Loucy (cell line): ENCODE data around the gene TM9SF4.

Experiments
- H2AFZ ChIP-seq: fragments of 200-600 bp; sonication (generic); 2 replicates; pipeline ENCODE4 v1.6.0; 2016; ENCODE audit warnings: antibody characterized with exemption, mild to moderate bottlenecking, low read length, moderate library complexity
- H3F3A ChIP-seq: fragments of 200-600 bp; 2 replicates; pipeline ENCODE4 v1.6.0; 2016; ENCODE audit warnings: antibody characterized with exemption, low read depth, mild to moderate bottlenecking
- H3K27me3 ChIP-seq: fragments of 200-600 bp; sonication (generic); 2 replicates; pipeline ENCODE4 v1.6.1; 2014; ENCODE audit warnings: low read length, mild to moderate bottlenecking; ENCODE audit not compliant: insufficient read depth, poor library complexity, severe bottlenecking
- H3K36me3 ChIP-seq: fragments of 200-600 bp; sonication (generic); 2 replicates; pipeline ENCODE4 v1.6.1; 2016; ENCODE audit warnings: low read length; ENCODE audit not compliant: insufficient read depth
- H3K4me1 ChIP-seq: fragments of 200-600 bp; sonication (generic); 2 replicates; pipeline ENCODE4 v1.5.1; 2014; ENCODE audit warnings: low read length, mild to moderate bottlenecking; ENCODE audit not compliant: insufficient read depth, poor library complexity, severe bottlenecking
- H3K4me2 ChIP-seq: fragments of 200-600 bp; sonication (generic); 2 replicates; pipeline ENCODE4 v1.6.0; 2014; ENCODE audit warnings: antibody characterized with exemption, low read length, low read depth, mild to moderate bottlenecking; ENCODE audit not compliant: poor library complexity, severe bottlenecking
- H3K4me3 ChIP-seq: fragments of 200-600 bp; sonication (generic); 2 replicates; pipeline ENCODE4 v1.5.1; 2014; ENCODE audit warnings: low read length, mild to moderate bottlenecking, mixed read lengths; ENCODE audit not compliant: poor library complexity, severe bottlenecking
- H3K79me2 ChIP-seq: fragments of 200-600 bp; sonication (generic); 2 replicates; pipeline ENCODE4 v1.6.1; 2014; ENCODE audit warnings: low read length; ENCODE audit not compliant: insufficient read depth
- H3K9ac ChIP-seq: fragments of 200-600 bp; sonication (generic); 2 replicates; pipeline ENCODE4 v1.6.0; 2014; ENCODE audit warnings: mild to moderate bottlenecking, low read depth, low read length, moderate library complexity; ENCODE audit not compliant: poor library complexity, severe bottlenecking
- H3K9me2 ChIP-seq: fragments of 200-600 bp; sonication (generic); replicated peaks from 2 replicates; pipeline ENCODE4 v1.6.1; 2016; ENCODE audit warnings: low read depth, low read length, mixed read lengths
- H3K9me3 ChIP-seq: fragments of 200-600 bp; sonication (generic); 2 replicates; pipeline ENCODE4 v1.6.1; 2014; ENCODE audit warnings: mild to moderate bottlenecking, antibody characterized with exemption, low read length, low read depth; ENCODE audit not compliant: insufficient read depth
- H4K20me1 ChIP-seq: fragments of 200-600 bp; sonication (generic); 2 replicates; pipeline ENCODE4 v1.6.0; 2014; ENCODE audit warnings: antibody characterized with exemption, low read length, mild to moderate bottlenecking; ENCODE audit not compliant: insufficient read depth, poor library complexity, severe bottlenecking
- CTCF ChIP-seq: fragments of 200-600 bp; sonication (generic); conservative IDR thresholded peaks from 2 replicates; pipeline ENCODE4 v1.5.1; 2014; ENCODE audit warnings: mild to moderate bottlenecking, antibody characterized with exemption, low read length
- EZH2phosphoT487 ChIP-seq: fragments of 200-600 bp; IDR thresholded peaks from 2 replicates; pipeline ENCODE4 v1.6.1; 2018; ENCODE audit warnings: antibody characterized with exemption, mild to moderate bottlenecking, moderate library complexity, borderline replicate concordance

TM9SF4 gene

GRCh38 chr20:32125506-32125905 lies 16.0 kb downstream of the TM9SF4 start:
- Histone ChIP-seq H3K79me2 (peaks cover 24% of the 10 kb centered on the region), H3K4me3 (no peak overlapping the region), H3K4me1 (no peaks in the 10 kb centered on the region), H3K9ac (no peak overlapping the region), H3K27me3 (no peaks in the 10 kb centered on the region), H3K4me2 (no peak overlapping the region), H3F3A (no peaks in the 10 kb centered on the region), H2AFZ (no peak overlapping the region), H3K9me2 (no peaks in the 10 kb centered on the region), H3K36me3 (no peaks in the 10 kb centered on the region), H4K20me1 (peaks cover 3% of the 10 kb centered on the region), H3K9me3 (no peaks in the 10 kb centered on the region)
- TF ChIP-seq EZH2phosphoT487 = no peak
- no peak for TF ChIP-seq CTCF

DNA sequence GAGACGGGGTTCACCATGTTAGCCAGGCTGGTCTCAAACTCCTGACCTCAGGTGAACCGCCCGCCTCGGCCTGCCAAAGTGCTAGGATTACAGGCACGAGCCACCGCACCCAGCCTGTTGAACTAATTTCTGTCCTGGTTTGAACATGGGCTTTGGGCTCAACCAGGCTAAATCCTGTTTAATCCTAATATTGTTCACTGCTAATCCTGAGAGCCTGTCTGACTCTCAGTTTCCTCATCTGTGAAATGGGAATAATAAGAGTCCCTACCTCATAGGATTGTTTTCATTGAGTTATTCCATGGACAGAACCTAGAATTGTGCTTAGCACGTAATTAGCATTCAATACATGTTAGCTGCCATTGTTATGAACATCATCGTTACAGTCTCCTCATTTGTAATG lies 17.4 kb downstream of the TM9SF4 start:
- Histone ChIP-seq H3K36me3 (no peaks in the 10 kb centered on the region), H4K20me1 (peaks cover 3% of the 10 kb centered on the region)

DNA sequence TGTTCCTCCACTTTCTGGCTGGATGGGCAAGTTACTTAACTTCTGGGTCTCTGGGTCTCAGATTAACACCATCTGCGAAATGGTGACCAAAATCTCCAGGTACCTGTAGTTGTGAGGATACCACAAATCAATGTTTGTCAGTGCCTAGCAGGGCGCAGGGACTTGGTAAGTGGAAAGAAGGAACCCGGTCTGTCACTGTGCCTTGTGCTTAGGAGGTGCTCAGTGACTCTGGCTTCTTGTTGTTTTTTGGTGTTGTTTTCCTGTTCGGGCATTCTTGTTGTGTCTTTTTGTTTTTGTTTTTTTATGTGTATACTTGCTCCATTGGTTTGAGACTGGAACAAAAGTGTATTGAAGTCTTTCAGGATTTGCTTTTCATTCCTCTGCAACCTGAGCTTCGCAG lies 17.8 kb downstream of the TM9SF4 start:
- no peak overlapping the region for H3K4me3 ChIP-seq
- H3K36me3 ChIP-seq = no peaks in the 10 kb centered on the region
- no peak overlapping the region for H2AFZ ChIP-seq
- H3K9me2 ChIP-seq = no peaks in the 10 kb centered on the region
- H3K27me3 ChIP-seq = no peaks in the 10 kb centered on the region
- H4K20me1 ChIP-seq = peaks cover 3% of the 10 kb centered on the region
- H3K9me3 ChIP-seq = no peaks in the 10 kb centered on the region
- H3K79me2 ChIP-seq = peaks cover 31% of the 10 kb centered on the region
- no peak overlapping the region for H3K9ac ChIP-seq
- H3K4me2 ChIP-seq = no peak overlapping the region
- no peak for TF ChIP-seq CTCF
- TF ChIP-seq EZH2phosphoT487 = no peak
- H3F3A ChIP-seq = no peaks in the 10 kb centered on the region
- no peaks in the 10 kb centered on the region for H3K4me1 ChIP-seq

More for the DNA sequence above, 17.4 kb downstream of the TM9SF4 start:
- H3K79me2 ChIP-seq = peaks cover 31% of the 10 kb centered on the region
- no peaks in the 10 kb centered on the region for H3K27me3 ChIP-seq
- no peaks in the 10 kb centered on the region for H3F3A ChIP-seq
- no peak overlapping the region for H3K4me2 ChIP-seq
- H2AFZ ChIP-seq = no peak overlapping the region
- TF ChIP-seq EZH2phosphoT487 (no peak), CTCF (no peak)
- no peaks in the 10 kb centered on the region for H3K4me1 ChIP-seq
- H3K9me2 ChIP-seq = no peaks in the 10 kb centered on the region
- H3K9me3 ChIP-seq = no peaks in the 10 kb centered on the region
- no peak overlapping the region for H3K4me3 ChIP-seq
- H3K9ac ChIP-seq = no peak overlapping the region
